ENCODE measurements around the gene MYO7B.

Gene MYO7B

GRCh38 chr2:127637725-127638252, 102.3 kb downstream of the MYO7B start:
- DNase-seq (ENCODE audit: low read depth), result peak; percentile 93

- DNase-seq (ENCODE audit: low read depth), result no peak
Observed at GRCh38 chr2:127638361-127639110, 103.1 kb downstream of the MYO7B start.

GRCh38 chr2:127639111-127639474, 103.6 kb downstream of the MYO7B start:
- no peak for DNase-seq (ENCODE audit: low read depth)

GRCh38 chr2:127640082-127641072, 104.9 kb downstream of the MYO7B start:
- no peak for DNase-seq (ENCODE audit: low read depth)

- DNase-seq (ENCODE audit: low read depth), result no peak
Observed at GRCh38 chr2:127641133-127641532, 105.7 kb downstream of the MYO7B start.

GRCh38 chr2:127641846-127642507, 106.5 kb downstream of the MYO7B start:
- DNase-seq (ENCODE audit: low read depth), result no peak

- no peak for DNase-seq (ENCODE audit: low read depth)
Observed at GRCh38 chr2:127642706-127643438, 107.4 kb downstream of the MYO7B start.

GRCh38 chr2:127643439-127644065, 108.1 kb downstream of the MYO7B start:
- no peak for DNase-seq (ENCODE audit: low read depth)

GRCh38 chr2:127644066-127645025, 108.9 kb downstream of the MYO7B start:
- no peak for DNase-seq (ENCODE audit: low read depth)

GRCh38 chr2:127645026-127645394, 109.5 kb downstream of the MYO7B start:
- no peak for DNase-seq (ENCODE audit: low read depth)

- no peak for DNase-seq (ENCODE audit: low read depth)
Observed at GRCh38 chr2:127645395-127646291, 110.2 kb downstream of the MYO7B start, which contains the start of gene GPR17. Gene GPR17 (plus strand): TSS chr2:127646153. CDS start chr2:127650736, 4,583 bp downstream.

- no peak for DNase-seq (ENCODE audit: low read depth)
Observed at GRCh38 chr2:127646487-127647241, 111.2 kb downstream of the MYO7B start.

- peak; percentile 72 for DNase-seq (ENCODE audit: low read depth)
Observed at GRCh38 chr2:127647242-127648190, 112.0 kb downstream of the MYO7B start.

- DNase-seq (ENCODE audit: low read depth), result no peak
Observed at GRCh38 chr2:127648321-127648720, 112.8 kb downstream of the MYO7B start.

- no peak for DNase-seq (ENCODE audit: low read depth)
Observed at GRCh38 chr2:127649100-127649611, 113.7 kb downstream of the MYO7B start.

- peak; percentile 83 for DNase-seq (ENCODE audit: low read depth)
Observed at GRCh38 chr2:127649684-127650040, 114.2 kb downstream of the MYO7B start.
